ENCODE results near the gene PTGFRN. TPM values are rescaled to one million over a fixed set of nuclear protein-coding genes. Genes with fewer than 3 reads are reported as not detected.

The PTGFRN gene
- total RNA-seq, 1 experiment from 2014 or later: 38.7 TPM

DNA sequence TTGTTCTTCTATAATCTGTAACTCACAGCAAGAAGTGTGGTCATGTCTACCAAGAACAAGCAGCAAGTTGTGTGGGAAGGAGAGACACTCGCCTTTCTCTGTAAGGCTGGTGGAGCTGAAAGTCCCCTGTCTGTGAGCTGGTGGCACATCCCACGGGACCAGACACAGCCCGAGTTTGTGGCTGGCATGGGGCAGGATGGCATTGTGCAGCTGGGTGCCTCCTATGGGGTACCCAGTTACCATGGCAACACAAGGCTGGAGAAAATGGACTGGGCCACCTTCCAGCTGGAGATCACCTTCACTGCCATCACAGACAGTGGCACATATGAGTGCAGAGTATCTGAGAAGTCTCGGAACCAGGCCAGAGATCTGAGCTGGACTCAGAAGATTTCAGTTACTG lies 107.3 kb downstream of the PTGFRN start:
- Mint-ChIP-seq H3K27me3 (ENCODE audit: low read depth) (no peaks in the 10 kb centered on the region), H3K9me3 (no peaks in the 10 kb centered on the region), H3K27ac (no peak overlapping the region), H3K4me3 (no peak overlapping the region), H3K4me1 (peaks cover 8% of the 10 kb centered on the region), H3K36me3 (no peaks in the 10 kb centered on the region)
- POLR2A ChIA-PET: no interaction called here
- DNase-seq (ENCODE audit: low spot score) (no peak), ATAC-seq (no peak)
- CTCF ChIA-PET: interaction anchor here (1.2 kb wide), 1 partner anchor 344 kb away, joined by 3 read pairs; no protein-coding TSS in a partner anchor
- TF ChIP-seq ZNF423 (CRISPR knock-in tag; IDR thresholded peaks at IDR 0.05) (no peak), HMGXB4 (CRISPR knock-in tag; IDR thresholded peaks at IDR 0.05) (no peak), SOX15 (CRISPR knock-in tag; IDR thresholded peaks at IDR 0.05) (no peak), ZNF138 (CRISPR knock-in tag; conservative IDR thresholded peaks at IDR 0.05) (no peak), NFYB (CRISPR knock-in tag; conservative IDR thresholded peaks at IDR 0.05; ENCODE audit: low read depth) (no peak), ZNF263 (CRISPR knock-in tag; IDR thresholded peaks at IDR 0.05; ENCODE audit: low read depth) (no peak), ELF4 (CRISPR knock-in tag; IDR thresholded peaks at IDR 0.05; ENCODE audit: low read depth) (no peak), ETV6 (CRISPR knock-in tag; IDR thresholded peaks at IDR 0.05) (no peak), ESRRA (CRISPR knock-in tag; IDR thresholded peaks at IDR 0.05; ENCODE audit: borderline replicate concordance) (no peak), CTCF (IDR thresholded peaks at IDR 0.05) (no peak), RORB (CRISPR knock-in tag; IDR thresholded peaks at IDR 0.05) (no peak), ZBTB21 (CRISPR knock-in tag; IDR thresholded peaks at IDR 0.05; ENCODE audit: borderline replicate concordance) (no peak), HMGA2 (CRISPR knock-in tag; IDR thresholded peaks at IDR 0.05) (no peak), ZNF317 (CRISPR knock-in tag; IDR thresholded peaks at IDR 0.05; ENCODE audit: borderline replicate concordance, low read depth) (no peak), NFATC4 (CRISPR knock-in tag; IDR thresholded peaks at IDR 0.05) (no peak), ZNF219 (CRISPR knock-in tag; IDR thresholded peaks at IDR 0.05; ENCODE audit: borderline replicate concordance) (no peak), CBFB (CRISPR knock-in tag; IDR thresholded peaks at IDR 0.05; ENCODE audit: low read depth) (no peak)
- TF ChIP-seq, protein P1, sequence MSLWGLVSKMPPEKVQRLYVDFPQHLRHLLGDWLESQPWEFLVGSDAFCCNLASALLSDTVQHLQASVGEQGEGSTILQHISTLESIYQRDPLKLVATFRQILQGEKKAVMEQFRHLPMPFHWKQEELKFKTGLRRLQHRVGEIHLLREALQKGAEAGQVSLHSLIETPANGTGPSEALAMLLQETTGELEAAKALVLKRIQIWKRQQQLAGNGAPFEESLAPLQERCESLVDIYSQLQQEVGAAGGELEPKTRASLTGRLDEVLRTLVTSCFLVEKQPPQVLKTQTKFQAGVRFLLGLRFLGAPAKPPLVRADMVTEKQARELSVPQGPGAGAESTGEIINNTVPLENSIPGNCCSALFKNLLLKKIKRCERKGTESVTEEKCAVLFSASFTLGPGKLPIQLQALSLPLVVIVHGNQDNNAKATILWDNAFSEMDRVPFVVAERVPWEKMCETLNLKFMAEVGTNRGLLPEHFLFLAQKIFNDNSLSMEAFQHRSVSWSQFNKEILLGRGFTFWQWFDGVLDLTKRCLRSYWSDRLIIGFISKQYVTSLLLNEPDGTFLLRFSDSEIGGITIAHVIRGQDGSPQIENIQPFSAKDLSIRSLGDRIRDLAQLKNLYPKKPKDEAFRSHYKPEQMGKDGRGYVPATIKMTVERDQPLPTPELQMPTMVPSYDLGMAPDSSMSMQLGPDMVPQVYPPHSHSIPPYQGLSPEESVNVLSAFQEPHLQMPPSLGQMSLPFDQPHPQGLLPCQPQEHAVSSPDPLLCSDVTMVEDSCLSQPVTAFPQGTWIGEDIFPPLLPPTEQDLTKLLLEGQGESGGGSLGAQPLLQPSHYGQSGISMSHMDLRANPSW (CRISPR knock-in tag; conservative IDR thresholded peaks at IDR 0.05; ENCODE audit: low read depth): no peak

GRCh38 chr1:117017648-117018047 lies 107.9 kb downstream of the PTGFRN start:
- ATAC-seq (no peak), DNase-seq (ENCODE audit: low spot score) (no peak)
- Mint-ChIP-seq H3K27me3 (ENCODE audit: low read depth) (no peaks in the 10 kb centered on the region), H3K4me3 (no peak overlapping the region), H3K4me1 (peaks cover 8% of the 10 kb centered on the region), H3K9me3 (no peaks in the 10 kb centered on the region), H3K27ac (no peak overlapping the region), H3K36me3 (no peaks in the 10 kb centered on the region)
- ChIA-PET POLR2A (no interaction called here), CTCF (interaction anchor here (1.2 kb wide), 1 partner anchor 345 kb away, joined by 3 read pairs; no protein-coding TSS in a partner anchor)
- no peak for TF ChIP-seq ZNF263 (CRISPR knock-in tag; IDR thresholded peaks at IDR 0.05; ENCODE audit: low read depth)
- TF ChIP-seq, protein P2, sequence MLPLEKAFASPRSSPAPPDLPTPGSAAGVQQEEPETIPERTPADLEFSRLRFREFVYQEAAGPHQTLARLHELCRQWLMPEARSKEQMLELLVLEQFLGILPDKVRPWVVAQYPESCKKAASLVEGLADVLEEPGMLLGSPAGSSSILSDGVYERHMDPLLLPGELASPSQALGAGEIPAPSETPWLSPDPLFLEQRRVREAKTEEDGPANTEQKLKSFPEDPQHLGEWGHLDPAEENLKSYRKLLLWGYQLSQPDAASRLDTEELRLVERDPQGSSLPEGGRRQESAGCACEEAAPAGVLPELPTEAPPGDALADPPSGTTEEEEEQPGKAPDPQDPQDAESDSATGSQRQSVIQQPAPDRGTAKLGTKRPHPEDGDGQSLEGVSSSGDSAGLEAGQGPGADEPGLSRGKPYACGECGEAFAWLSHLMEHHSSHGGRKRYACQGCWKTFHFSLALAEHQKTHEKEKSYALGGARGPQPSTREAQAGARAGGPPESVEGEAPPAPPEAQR (CRISPR knock-in tag; IDR thresholded peaks at IDR 0.05): no peak
- TF ChIP-seq, protein P3, sequence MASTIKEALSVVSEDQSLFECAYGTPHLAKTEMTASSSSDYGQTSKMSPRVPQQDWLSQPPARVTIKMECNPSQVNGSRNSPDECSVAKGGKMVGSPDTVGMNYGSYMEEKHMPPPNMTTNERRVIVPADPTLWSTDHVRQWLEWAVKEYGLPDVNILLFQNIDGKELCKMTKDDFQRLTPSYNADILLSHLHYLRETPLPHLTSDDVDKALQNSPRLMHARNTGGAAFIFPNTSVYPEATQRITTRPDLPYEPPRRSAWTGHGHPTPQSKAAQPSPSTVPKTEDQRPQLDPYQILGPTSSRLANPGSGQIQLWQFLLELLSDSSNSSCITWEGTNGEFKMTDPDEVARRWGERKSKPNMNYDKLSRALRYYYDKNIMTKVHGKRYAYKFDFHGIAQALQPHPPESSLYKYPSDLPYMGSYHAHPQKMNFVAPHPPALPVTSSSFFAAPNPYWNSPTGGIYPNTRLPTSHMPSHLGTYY (CRISPR knock-in tag; IDR thresholded peaks at IDR 0.05): no peak
- TF ChIP-seq IRF2 (CRISPR knock-in tag; IDR thresholded peaks at IDR 0.05; ENCODE audit: borderline replicate concordance, low read depth): no peak
- TF ChIP-seq, protein P4, sequence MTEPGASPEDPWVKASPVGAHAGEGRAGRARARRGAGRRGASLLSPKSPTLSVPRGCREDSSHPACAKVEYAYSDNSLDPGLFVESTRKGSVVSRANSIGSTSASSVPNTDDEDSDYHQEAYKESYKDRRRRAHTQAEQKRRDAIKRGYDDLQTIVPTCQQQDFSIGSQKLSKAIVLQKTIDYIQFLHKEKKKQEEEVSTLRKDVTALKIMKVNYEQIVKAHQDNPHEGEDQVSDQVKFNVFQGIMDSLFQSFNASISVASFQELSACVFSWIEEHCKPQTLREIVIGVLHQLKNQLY (CRISPR knock-in tag; IDR thresholded peaks at IDR 0.05): no peak
- TF ChIP-seq CREB1 (CRISPR knock-in tag; IDR thresholded peaks at IDR 0.05): no peak
- TF ChIP-seq ZNF396 (CRISPR knock-in tag; IDR thresholded peaks at IDR 0.05; ENCODE audit: borderline replicate concordance): no peak
- no peak for TF ChIP-seq SP1 (CRISPR knock-in tag; conservative IDR thresholded peaks at IDR 0.05)
- TF ChIP-seq ZNF423 (CRISPR knock-in tag; IDR thresholded peaks at IDR 0.05): no peak
- TF ChIP-seq JUN (CRISPR knock-in tag; IDR thresholded peaks at IDR 0.05): no peak
- TF ChIP-seq NFYB (CRISPR knock-in tag; conservative IDR thresholded peaks at IDR 0.05; ENCODE audit: low read depth): no peak
- no peak for TF ChIP-seq ETV6 (CRISPR knock-in tag; IDR thresholded peaks at IDR 0.05)
- no peak for TF ChIP-seq FOXP1 (CRISPR knock-in tag; IDR thresholded peaks at IDR 0.05; ENCODE audit: borderline replicate concordance)

All from WTC11 (cell line).